ENCODE data around the gene CLPSL2. TPM values are rescaled to one million over a fixed set of nuclear protein-coding genes. Genes with fewer than 3 reads are reported as not detected.

Gene CLPSL2
- total RNA-seq, 8 experiments from 2014 or later = not detected

- Histone ChIP-seq H3K4me3 (no peak overlapping the region), H3K4me1 (replicated peaks in 1 of 2) (no peaks in the 10 kb centered on the region), H3K27ac (no peak overlapping the region)
- WGBS, 10 experiments = 29 to 84% (median 69%) methylated on average over 1 to 8 of the region's 8 CpGs; no CpG with 5 or more reads in 3 of the 10 experiments
- ATAC-seq (replicated peaks in 6 of 8) = peak in 3 of 8 experiments; percentile 9 to 21 (median 17)
- in situ Hi-C loops (cut with MboI; ENCODE audit: low pct_unique_long_range_greater_than_20kb in 2 of 9, low sequenced_read_pairs in 9 of 9, unreplicated experiment in 9 of 9) = no loop called here
Measured at GRCh38 chr6:35797837-35798526, 21.6 kb downstream of the CLPSL2 start.

GRCh38 chr6:35798706-35799105 lies 22.3 kb downstream of the CLPSL2 start:
- H3K4me3 ChIP-seq = no peak overlapping the region
- WGBS, 10 experiments = 29 to 100% (median 80%) methylated on average over 1 to 5 of the region's 5 CpGs; no CpG with 5 or more reads in 1 of the 10 experiments
- ATAC-seq (replicated peaks in 6 of 8) = no peak
- in situ Hi-C loops (cut with MboI; ENCODE audit: low pct_unique_long_range_greater_than_20kb in 2 of 9, low sequenced_read_pairs in 9 of 9, unreplicated experiment in 9 of 9) = no loop called here
- H3K27ac ChIP-seq = no peak overlapping the region
- no peaks in the 10 kb centered on the region for H3K4me1 ChIP-seq (replicated peaks in 1 of 2)

- ATAC-seq (replicated peaks in 6 of 8) = no peak
- Histone ChIP-seq H3K27ac (no peak overlapping the region), H3K4me1 (replicated peaks in 1 of 2) (no peaks in the 10 kb centered on the region), H3K4me3 (no peak overlapping the region)
- WGBS, 10 experiments = 33 to 82% (median 57%) methylated on average over 1 to 3 of the region's 3 CpGs
- in situ Hi-C loops (cut with MboI; ENCODE audit: low pct_unique_long_range_greater_than_20kb in 2 of 9, low sequenced_read_pairs in 9 of 9, unreplicated experiment in 9 of 9) = no loop called here
Measured at GRCh38 chr6:35801148-35801547, 24.8 kb downstream of the CLPSL2 start.

GRCh38 chr6:35804996-35805736 lies 28.8 kb downstream of the CLPSL2 start, which contains the start of gene LHFPL5:
Gene LHFPL5, plus strand, starts transcription at chr6:35805352. Its CDS starts 319 bp downstream, at chr6:35805671.
- peaks cover 0 to 4% of the 10 kb centered on the region in 2 donors for H3K4me1 ChIP-seq (replicated peaks in 1 of 2)
- 0 to 100% (median 23%) methylated on average over 1 to 3 of the region's 40 CpGs; no CpG with 5 or more reads in 5 of the 10 experiments for WGBS, 10 experiments
- peak within 1 kb of the TSS; percentile 31 to 38 (median 34) for H3K4me3 ChIP-seq
- H3K27ac ChIP-seq = no peak within 1 kb of the TSS
- in situ Hi-C loops (cut with MboI; ENCODE audit: low pct_unique_long_range_greater_than_20kb in 2 of 9, low sequenced_read_pairs in 9 of 9, unreplicated experiment in 9 of 9) = no loop called here
- peak; percentile 80 to 100 (median 98) for ATAC-seq (replicated peaks in 6 of 8)

GRCh38 chr6:35808688-35809087 lies 32.3 kb downstream of the CLPSL2 start:
- Histone ChIP-seq H3K4me3 (no peak overlapping the region), H3K27ac (no peak overlapping the region), H3K4me1 (replicated peaks in 1 of 2) (peaks cover 3 to 4% of the 10 kb centered on the region in 2 donors)
- ATAC-seq (replicated peaks in 6 of 8) = peak in 3 of 8 experiments; percentile 36 to 89 (median 69)
- in situ Hi-C loops (cut with MboI; ENCODE audit: low pct_unique_long_range_greater_than_20kb in 2 of 9, low sequenced_read_pairs in 9 of 9, unreplicated experiment in 9 of 9) = no loop called here
- 12 to 50% (median 42%) methylated on average over 2 to 3 of the region's 3 CpGs; no CpG with 5 or more reads in 7 of the 10 experiments for WGBS, 10 experiments

GRCh38 chr6:35809809-35810208 lies 33.4 kb downstream of the CLPSL2 start:
- ATAC-seq (replicated peaks in 6 of 8) = no peak
- 54 to 90% (median 74%) methylated on average over 1 to 5 of the region's 5 CpGs; no CpG with 5 or more reads in 2 of the 10 experiments for WGBS, 10 experiments
- H3K4me3 ChIP-seq = no peak overlapping the region
- peaks cover 3 to 4% of the 10 kb centered on the region in 2 donors for H3K4me1 ChIP-seq (replicated peaks in 1 of 2)
- no peak overlapping the region for H3K27ac ChIP-seq
- in situ Hi-C loops (cut with MboI; ENCODE audit: low pct_unique_long_range_greater_than_20kb in 2 of 9, low sequenced_read_pairs in 9 of 9, unreplicated experiment in 9 of 9) = no loop called here

- 0 to 83% (median 66%) methylated on average over 1 to 5 of the region's 14 CpGs; no CpG with 5 or more reads in 4 of the 10 experiments for WGBS, 10 experiments
- in situ Hi-C loops (cut with MboI; ENCODE audit: low pct_unique_long_range_greater_than_20kb in 2 of 9, low sequenced_read_pairs in 9 of 9, unreplicated experiment in 9 of 9) = no loop called here
- H3K4me1 ChIP-seq (replicated peaks in 1 of 2) = peaks cover 3 to 4% of the 10 kb centered on the region in 2 donors
- H3K27ac ChIP-seq = no peak overlapping the region
- no peak overlapping the region for H3K4me3 ChIP-seq
- peak; percentile 39 to 93 (median 78) for ATAC-seq (replicated peaks in 6 of 8)
Measured at GRCh38 chr6:35810971-35811698, 34.7 kb downstream of the CLPSL2 start.

GRCh38 chr6:35811699-35811995 lies 35.2 kb downstream of the CLPSL2 start:
- in situ Hi-C loops (cut with MboI; ENCODE audit: low pct_unique_long_range_greater_than_20kb in 2 of 9, low sequenced_read_pairs in 9 of 9, unreplicated experiment in 9 of 9) = no loop called here
- no peak for ATAC-seq (replicated peaks in 6 of 8)
- WGBS, 10 experiments = 42 to 94% (median 77%) methylated on average over 2 to 4 of the region's 6 CpGs; no CpG with 5 or more reads in 4 of the 10 experiments

GRCh38 chr6:35817515-35817914 lies 41.1 kb downstream of the CLPSL2 start:
- no peak for ATAC-seq (replicated peaks in 6 of 8)
- no peaks in the 10 kb centered on the region for H3K4me1 ChIP-seq (replicated peaks in 1 of 2)
- H3K4me3 ChIP-seq = no peak overlapping the region
- H3K27ac ChIP-seq = no peak overlapping the region
- in situ Hi-C loops (cut with MboI; ENCODE audit: low pct_unique_long_range_greater_than_20kb in 2 of 9, low sequenced_read_pairs in 9 of 9, unreplicated experiment in 9 of 9) = no loop called here

More at GRCh38 chr6:35811699-35811995, 35.2 kb downstream of the CLPSL2 start:
- Histone ChIP-seq H3K27ac (no peak overlapping the region), H3K4me1 (replicated peaks in 1 of 2) (peaks cover 3 to 4% of the 10 kb centered on the region in 2 donors), H3K4me3 (no peak overlapping the region)

GRCh38 chr6:35823601-35824000 lies 47.2 kb downstream of the CLPSL2 start:
- in situ Hi-C loops (cut with MboI; ENCODE audit: low pct_unique_long_range_greater_than_20kb in 2 of 9, low sequenced_read_pairs in 9 of 9, unreplicated experiment in 9 of 9) = no loop called here
- Histone ChIP-seq H3K4me1 (replicated peaks in 1 of 2) (no peaks in the 10 kb centered on the region), H3K4me3 (no peak overlapping the region), H3K27ac (no peak overlapping the region)
- no peak for ATAC-seq (replicated peaks in 6 of 8)
- 14 to 100% (median 74%) methylated on average over 1 to 2 of the region's 2 CpGs; no CpG with 5 or more reads in 4 of the 10 experiments for WGBS, 10 experiments

GRCh38 chr6:35824552-35825192 lies 48.3 kb downstream of the CLPSL2 start:
- ATAC-seq (replicated peaks in 6 of 8) = no peak
- WGBS, 10 experiments = 55 to 100% (median 83%) methylated on average over 1 to 5 of the region's 5 CpGs; no CpG with 5 or more reads in 2 of the 10 experiments
- Histone ChIP-seq H3K4me1 (replicated peaks in 1 of 2) (no peaks in the 10 kb centered on the region), H3K4me3 (no peak overlapping the region), H3K27ac (no peak overlapping the region)
- in situ Hi-C loops (cut with MboI; ENCODE audit: low pct_unique_long_range_greater_than_20kb in 2 of 9, low sequenced_read_pairs in 9 of 9, unreplicated experiment in 9 of 9) = no loop called here
